Measurements from ENCODE around the gene STAU1.
"Not testable (repeated sequence)": the region's sequence is repeated elsewhere in the genome, so short reads cannot be mapped to it uniquely, and the experiment has no call there.

The STAU1 gene

DNA sequence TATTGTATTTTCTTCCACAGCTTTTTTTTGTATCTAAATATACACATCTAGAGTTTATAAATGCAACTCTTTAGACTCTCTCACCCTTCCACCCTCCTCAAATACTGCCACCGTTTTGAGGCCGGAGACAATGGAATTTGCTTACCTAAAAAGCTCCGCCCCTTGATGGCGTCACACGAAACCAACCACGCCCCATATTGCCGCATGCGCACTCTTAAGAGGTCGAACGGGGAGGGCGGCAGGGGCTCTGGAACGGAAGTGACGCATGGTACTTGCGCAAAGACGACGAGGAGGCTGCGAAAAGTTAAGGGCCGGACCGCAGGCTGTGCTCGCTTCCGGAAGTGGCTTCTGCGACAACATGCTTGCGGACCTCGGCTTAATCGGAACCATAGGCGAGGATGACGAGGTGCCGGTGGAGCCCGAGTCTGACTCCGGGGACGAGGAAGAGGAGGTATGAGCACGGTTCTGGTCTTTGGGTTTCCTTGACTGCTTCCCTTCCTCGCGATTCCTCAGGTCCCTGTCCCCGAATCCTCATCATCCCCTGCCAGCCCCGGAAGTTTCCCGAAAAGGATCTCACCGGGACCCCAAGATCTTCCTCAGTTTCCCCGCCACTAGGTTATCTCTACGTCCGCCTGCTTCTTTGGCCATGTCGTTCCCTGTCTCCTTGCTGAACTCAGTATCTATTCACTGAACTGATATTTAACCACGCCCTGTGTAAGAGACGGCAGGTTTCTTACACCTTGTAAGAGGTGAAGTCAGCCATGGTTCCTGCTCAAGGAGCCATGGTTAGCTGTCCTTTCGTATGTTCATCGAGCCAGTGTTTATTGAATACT lies 31.2 kb upstream of the STAU1 start, which contains the start of gene DDX27:
Gene DDX27, plus strand, starts transcription at position 326 of the 833 bp plus-strand sequence. Its CDS starts 33 bp downstream, at position 359.
- TF ChIP-seq, protein P1, sequence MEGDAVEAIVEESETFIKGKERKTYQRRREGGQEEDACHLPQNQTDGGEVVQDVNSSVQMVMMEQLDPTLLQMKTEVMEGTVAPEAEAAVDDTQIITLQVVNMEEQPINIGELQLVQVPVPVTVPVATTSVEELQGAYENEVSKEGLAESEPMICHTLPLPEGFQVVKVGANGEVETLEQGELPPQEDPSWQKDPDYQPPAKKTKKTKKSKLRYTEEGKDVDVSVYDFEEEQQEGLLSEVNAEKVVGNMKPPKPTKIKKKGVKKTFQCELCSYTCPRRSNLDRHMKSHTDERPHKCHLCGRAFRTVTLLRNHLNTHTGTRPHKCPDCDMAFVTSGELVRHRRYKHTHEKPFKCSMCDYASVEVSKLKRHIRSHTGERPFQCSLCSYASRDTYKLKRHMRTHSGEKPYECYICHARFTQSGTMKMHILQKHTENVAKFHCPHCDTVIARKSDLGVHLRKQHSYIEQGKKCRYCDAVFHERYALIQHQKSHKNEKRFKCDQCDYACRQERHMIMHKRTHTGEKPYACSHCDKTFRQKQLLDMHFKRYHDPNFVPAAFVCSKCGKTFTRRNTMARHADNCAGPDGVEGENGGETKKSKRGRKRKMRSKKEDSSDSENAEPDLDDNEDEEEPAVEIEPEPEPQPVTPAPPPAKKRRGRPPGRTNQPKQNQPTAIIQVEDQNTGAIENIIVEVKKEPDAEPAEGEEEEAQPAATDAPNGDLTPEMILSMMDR (IDR thresholded peaks at IDR 0.05; ENCODE audit: borderline replicate concordance, control extremely low read depth, extremely low read depth, insufficient read depth, missing control alignments): no peak
- in situ Hi-C loops (cut with MboI; ENCODE audit: low sequenced_read_pairs, unreplicated experiment): loop anchor here (5.0 kb wide), 1 partner anchor 87 kb away; no protein-coding TSS in a partner anchor
- peak; percentile 96 for DNase-seq (ENCODE audit: low spot score)

DNA sequence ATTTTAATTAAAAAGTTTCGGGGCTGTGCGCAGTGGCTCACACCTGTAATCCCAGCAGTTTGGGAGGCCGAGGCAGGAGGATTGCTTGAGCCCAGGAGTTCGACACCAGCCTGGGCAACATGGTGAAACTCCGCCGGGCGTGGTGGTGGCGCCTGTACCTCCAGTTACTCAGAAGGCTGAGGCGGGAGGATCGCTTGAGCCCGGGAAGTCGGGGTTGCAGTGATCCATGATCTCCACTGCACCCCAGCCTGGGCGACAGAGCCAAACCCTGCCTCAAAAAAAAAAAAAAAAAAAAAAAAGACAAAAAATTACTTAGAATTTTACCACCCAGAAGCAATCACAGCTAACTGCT lies 30.6 kb upstream of the STAU1 start:
- not testable (repeated sequence) for DNase-seq (ENCODE audit: low spot score)
- in situ Hi-C loops (cut with MboI; ENCODE audit: low sequenced_read_pairs, unreplicated experiment): loop anchor here (5.0 kb wide), 1 partner anchor 86 kb away; no protein-coding TSS in a partner anchor

DNA sequence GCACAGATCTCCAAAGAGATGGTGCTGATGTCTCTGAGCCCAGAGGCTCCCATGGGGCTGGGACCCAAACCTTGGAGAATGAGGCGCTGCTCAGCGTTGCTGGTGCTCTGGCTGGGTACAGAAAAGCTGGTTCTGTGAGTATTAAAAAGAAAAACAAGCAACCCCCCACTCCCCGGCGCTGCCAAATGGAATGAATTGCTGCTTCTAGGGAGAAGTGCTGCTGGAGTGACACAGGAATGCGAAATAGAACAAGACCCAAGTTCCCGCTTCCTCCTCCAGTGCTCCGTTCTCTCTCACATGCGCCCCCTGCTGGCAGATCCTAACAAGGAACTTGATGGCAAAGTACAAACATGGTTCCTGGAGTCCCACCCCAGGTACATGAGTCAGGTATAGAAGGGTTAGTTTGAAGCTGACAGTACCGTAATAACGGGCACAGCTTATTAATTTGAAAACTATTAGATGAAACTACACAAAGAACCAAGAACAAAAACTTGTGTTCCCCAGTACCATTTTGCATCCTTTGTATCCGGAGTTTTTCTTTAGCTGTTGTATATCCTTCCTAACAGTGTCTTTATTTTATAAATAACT lies 29.0 kb upstream of the STAU1 start:
- in situ Hi-C loops (cut with MboI; ENCODE audit: low sequenced_read_pairs, unreplicated experiment): loop anchor here (5.0 kb wide), 1 partner anchor 85 kb away; no protein-coding TSS in a partner anchor
- DNase-seq (ENCODE audit: low spot score): peak; percentile 74
- TF ChIP-seq, protein P1 (IDR thresholded peaks at IDR 0.05; ENCODE audit: borderline replicate concordance, control extremely low read depth, extremely low read depth, insufficient read depth, missing control alignments): peak; percentile 81

DNA sequence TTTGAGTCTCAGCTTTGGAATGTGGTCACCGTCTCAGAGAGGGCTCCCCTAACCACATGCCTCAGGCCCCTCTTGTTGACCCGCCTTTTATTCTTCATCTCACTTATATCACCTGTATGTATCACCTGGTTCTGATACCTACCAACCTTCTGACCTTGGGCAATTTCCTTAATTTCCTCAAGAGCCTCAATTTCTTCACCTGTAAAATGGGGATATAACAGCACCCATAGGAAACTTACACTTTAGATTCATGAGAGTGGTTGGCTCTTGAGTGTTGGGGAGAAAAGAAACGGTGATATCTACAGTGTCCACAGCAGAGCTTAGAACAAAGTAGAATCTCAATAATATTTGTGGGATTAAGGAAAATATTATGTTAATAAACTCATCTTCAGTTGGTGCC lies 27.1 kb upstream of the STAU1 start:
- DNase-seq (ENCODE audit: low spot score): no peak
- TF ChIP-seq, protein P1 (IDR thresholded peaks at IDR 0.05; ENCODE audit: borderline replicate concordance, control extremely low read depth, extremely low read depth, insufficient read depth, missing control alignments): no peak
- in situ Hi-C loops (cut with MboI; ENCODE audit: low sequenced_read_pairs, unreplicated experiment): loop anchor here (5.0 kb wide), 1 partner anchor 83 kb away; no protein-coding TSS in a partner anchor

DNA sequence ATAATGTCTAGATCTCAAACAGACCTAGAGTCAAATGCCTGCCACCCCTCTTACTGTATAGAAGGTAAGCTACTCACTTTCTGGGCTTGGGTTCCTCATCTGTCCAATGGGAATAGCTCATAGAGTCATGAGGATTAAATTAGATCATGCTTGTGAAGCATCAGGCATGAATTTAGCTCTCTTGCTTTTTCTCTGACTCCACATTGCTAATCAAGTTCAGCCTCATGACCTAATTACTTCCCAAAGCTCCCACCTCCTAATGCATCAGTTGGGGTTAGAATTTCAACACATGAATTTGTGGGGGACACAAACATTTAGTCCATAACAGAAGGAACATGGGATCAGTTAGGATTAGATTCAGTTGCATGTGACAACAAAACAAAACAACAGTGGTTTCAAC lies 26.4 kb upstream of the STAU1 start:
- no peak for DNase-seq (ENCODE audit: low spot score)
- TF ChIP-seq, protein P1 (IDR thresholded peaks at IDR 0.05; ENCODE audit: borderline replicate concordance, control extremely low read depth, extremely low read depth, insufficient read depth, missing control alignments): no peak
- in situ Hi-C loops (cut with MboI; ENCODE audit: low sequenced_read_pairs, unreplicated experiment): no loop called here

DNA sequence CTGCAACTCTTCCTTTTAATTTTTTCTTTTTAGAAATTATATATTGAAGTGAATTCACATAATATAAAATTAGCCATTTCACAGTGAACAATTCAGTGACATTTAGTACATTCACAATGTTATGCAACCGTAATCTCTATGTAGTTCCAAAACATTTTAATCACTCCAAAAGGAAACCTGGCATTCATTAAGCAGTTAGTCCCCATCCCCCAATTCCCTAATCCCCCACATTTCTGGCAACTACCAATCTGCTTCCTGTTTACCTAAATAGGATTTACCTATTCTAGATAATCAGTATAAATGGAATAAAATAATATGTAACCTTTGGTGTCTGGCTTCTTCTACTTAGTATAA lies 22.6 kb upstream of the STAU1 start:
- in situ Hi-C loops (cut with MboI; ENCODE audit: low sequenced_read_pairs, unreplicated experiment): no loop called here
- TF ChIP-seq, protein P1 (IDR thresholded peaks at IDR 0.05; ENCODE audit: borderline replicate concordance, control extremely low read depth, extremely low read depth, insufficient read depth, missing control alignments): no peak
- DNase-seq (ENCODE audit: low spot score): no peak
